WTC11 (cell line): ENCODE results near the gene ARHGAP8. TPM values are rescaled to one million over a fixed set of nuclear protein-coding genes. Genes with fewer than 3 reads are reported as not detected.

Experiments used
- ATAC-seq: fragments of 200-7000 bp; cut with Tn5 transposase; 2 replicates; pipeline ENCODE4 v1.10.0; 2021; ENCODE audit warnings: mild to moderate bottlenecking, moderate library complexity
- CTCF ChIA-PET: fragments of 300-600 bp; sonication (Branson Sonifier 250); formaldehyde crosslinking; loops from one replicate; lab custom pipeline; 2021; ENCODE audit warnings: antibody characterized with exemption; lab: Charles Lee
- POLR2A ChIA-PET: fragments of 350-600 bp; sonication (Branson Sonifier 250); formaldehyde crosslinking; loops from one replicate; lab custom pipeline; 2021; ENCODE audit warnings: antibody characterized with exemption; lab: Charles Lee
- DNase-seq: peaks from one replicate; pipeline ENCODE4 v3.0.0; 2021; ENCODE audit warnings: low spot score
- H3K27ac Mint-ChIP-seq: 2 replicates; pipeline ENCODE4 v1.8.0; 2021; ENCODE audit warnings: mixed read lengths
- H3K27me3 Mint-ChIP-seq: 2 replicates; pipeline ENCODE4 v1.8.0; 2021; ENCODE audit warnings: low read depth, mild to moderate bottlenecking, moderate library complexity, mixed read lengths
- H3K36me3 Mint-ChIP-seq: 2 replicates; pipeline ENCODE4 v1.8.0; 2021; ENCODE audit warnings: mixed read lengths
- H3K4me1 Mint-ChIP-seq: 2 replicates; pipeline ENCODE4 v1.8.0; 2022; ENCODE audit warnings: mixed read lengths
- H3K4me3 Mint-ChIP-seq: 2 replicates; pipeline ENCODE4 v1.8.0; 2021; ENCODE audit warnings: mild to moderate bottlenecking, moderate library complexity, mixed read lengths
- H3K9me3 Mint-ChIP-seq: 2 replicates; pipeline ENCODE4 v1.8.0; 2021; ENCODE audit warnings: mixed read lengths
- ATF1 ChIP-seq: sonication (generic); formaldehyde crosslinking; IDR thresholded peaks from 2 replicates; pipeline ENCODE4 v1.8.1; 2023; ENCODE audit warnings: mild to moderate bottlenecking, moderate library complexity, missing genetic modification reagents
- CBFB ChIP-seq: sonication (generic); formaldehyde crosslinking; IDR thresholded peaks from 2 replicates; pipeline ENCODE4 v1.8.1; 2022; ENCODE audit warnings: mild to moderate bottlenecking, low read depth, missing genetic modification reagents
- EMX1 ChIP-seq: fragments of 250-450 bp; sonication (Bioruptor Pico); IDR thresholded peaks from 2 replicates; pipeline ENCODE4 v1.8.0; 2021; ENCODE audit warnings: mild to moderate bottlenecking
- FOXJ3 ChIP-seq: sonication (generic); formaldehyde crosslinking; IDR thresholded peaks from 2 replicates; pipeline ENCODE4 v1.9.0; 2021; ENCODE audit warnings: missing genetic modification reagents, mild to moderate bottlenecking, borderline replicate concordance
- HMGA2 ChIP-seq: fragments of 250-450 bp; sonication (Bioruptor Pico); IDR thresholded peaks from 2 replicates; pipeline ENCODE4 v1.4.0; 2021; ENCODE audit warnings: mild to moderate bottlenecking, moderate library complexity
- NFATC4 ChIP-seq: fragments of 250-450 bp; sonication (Bioruptor Pico); IDR thresholded peaks from 2 replicates; pipeline ENCODE4 v1.9.0; 2021; ENCODE audit warnings: mild to moderate bottlenecking
- NFYB ChIP-seq: sonication (generic); formaldehyde crosslinking; conservative IDR thresholded peaks from 2 replicates; pipeline ENCODE4 v1.8.0; 2022; ENCODE audit warnings: low read depth, missing genetic modification reagents
- NR1H2 ChIP-seq: sonication (generic); formaldehyde crosslinking; IDR thresholded peaks from 2 replicates; pipeline ENCODE4 v1.9.0; 2021; ENCODE audit warnings: mild to moderate bottlenecking, moderate library complexity, missing genetic modification reagents
- RORB ChIP-seq: fragments of 250-450 bp; sonication (Bioruptor Pico); IDR thresholded peaks from 2 replicates; pipeline ENCODE4 v1.9.0; 2021; ENCODE audit warnings: mild to moderate bottlenecking
- SOX15 ChIP-seq: fragments of 250-450 bp; sonication (Bioruptor Pico); IDR thresholded peaks from 2 replicates; pipeline ENCODE4 v1.9.0; 2021; ENCODE audit warnings: mild to moderate bottlenecking
- TP53 ChIP-seq: sonication (generic); formaldehyde crosslinking; IDR thresholded peaks from 2 replicates; pipeline ENCODE4 v1.8.1; 2023; ENCODE audit warnings: mild to moderate bottlenecking, missing genetic modification reagents
- ZNF232 ChIP-seq: sonication (generic); formaldehyde crosslinking; IDR thresholded peaks from 2 replicates; pipeline ENCODE4 v1.8.0; 2022; ENCODE audit warnings: mild to moderate bottlenecking, missing genetic modification reagents
- total RNA-seq: library from RNA; stranded (reverse); gene quantifications from 3 replicates; pipeline ENCODE4 v1.2.3, GENCODE V29; 2021
- TF ChIP-seq, protein P1 (sequence below): fragments of 250-450 bp; sonication (Bioruptor Pico); IDR thresholded peaks from 2 replicates; pipeline ENCODE4 v2.1.2; 2022; ENCODE audit warnings: mild to moderate bottlenecking, moderate library complexity
- TF ChIP-seq, protein P2 (sequence below): sonication (generic); formaldehyde crosslinking; IDR thresholded peaks from 2 replicates; pipeline ENCODE4 v1.8.1; 2022; ENCODE audit warnings: mild to moderate bottlenecking, moderate library complexity, missing genetic modification reagents
- TF ChIP-seq, protein P3 (sequence below): sonication (generic); formaldehyde crosslinking; IDR thresholded peaks from 2 replicates; pipeline ENCODE4 v1.8.1; 2023; ENCODE audit warnings: mild to moderate bottlenecking, missing genetic modification reagents
- TF ChIP-seq, protein P4 (sequence below): fragments of 200-600 bp; IDR thresholded peaks from 2 replicates; pipeline ENCODE4 v1.8.0; 2022; ENCODE audit warnings: antibody characterized with exemption
- TF ChIP-seq, protein P5 (sequence below): sonication (generic); formaldehyde crosslinking; IDR thresholded peaks from 2 replicates; pipeline ENCODE4 v1.8.0; 2022; ENCODE audit warnings: mild to moderate bottlenecking, missing genetic modification reagents
- TF ChIP-seq, protein P6 (sequence below): sonication (generic); formaldehyde crosslinking; IDR thresholded peaks from 2 replicates; pipeline ENCODE4 v1.8.1; 2023; ENCODE audit warnings: mild to moderate bottlenecking, moderate library complexity, missing genetic modification reagents
- TF ChIP-seq, protein P7 (sequence below): sonication (generic); formaldehyde crosslinking; IDR thresholded peaks from 2 replicates; pipeline ENCODE4 v1.8.0; 2022; ENCODE audit warnings: missing genetic modification reagents
- TF ChIP-seq, protein P8 (sequence below): sonication (generic); formaldehyde crosslinking; IDR thresholded peaks from 2 replicates; pipeline ENCODE4 v1.8.0; 2022; ENCODE audit warnings: mild to moderate bottlenecking, missing genetic modification reagents

Gene ARHGAP8
- total RNA-seq, 1 experiment from 2014 or later: 61.4 TPM

DNA sequence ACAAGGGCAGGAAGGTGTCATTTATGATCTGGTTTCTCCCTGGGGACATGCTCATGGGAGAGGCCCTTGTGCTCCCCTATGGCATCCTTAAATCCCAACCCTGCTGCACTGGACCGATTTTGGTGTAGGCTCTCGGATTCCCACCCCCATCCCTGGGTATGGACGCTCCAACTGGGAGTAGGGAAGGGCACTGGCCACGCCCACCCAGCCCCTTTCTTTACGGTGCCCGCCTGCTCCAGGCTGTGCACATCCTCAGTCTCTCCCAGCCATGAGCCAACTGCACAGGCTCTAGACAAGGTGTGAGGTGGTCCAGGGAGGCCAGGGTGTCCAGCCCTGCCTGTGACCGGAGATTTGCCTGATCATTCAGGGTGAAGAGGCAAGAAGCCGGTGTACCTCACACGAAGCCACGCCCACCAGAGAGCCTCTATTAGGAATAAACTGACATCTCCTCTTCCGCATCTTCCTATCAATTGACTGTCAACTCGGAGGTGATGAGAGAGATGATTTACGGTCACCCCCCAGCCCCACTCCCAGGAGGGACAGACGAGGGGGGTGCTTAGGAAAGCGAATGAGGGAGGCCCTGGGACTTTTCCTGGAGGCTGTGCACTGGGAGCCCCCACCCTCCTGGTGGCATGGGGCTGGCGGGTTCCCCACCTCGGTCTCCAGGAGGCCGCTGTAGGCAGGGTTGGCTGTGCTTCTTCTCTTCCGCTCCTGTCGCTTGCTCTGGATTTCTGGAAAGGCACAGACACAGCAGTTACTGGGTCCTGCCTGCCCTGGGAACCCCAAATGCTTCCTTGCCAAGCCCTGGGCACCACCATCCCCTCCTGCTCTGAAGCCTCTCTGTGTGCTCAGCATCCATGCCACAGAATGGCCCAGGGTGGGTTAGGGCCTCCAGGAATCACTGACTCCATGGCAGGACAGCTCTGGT lies 140.7 kb downstream of the ARHGAP8 start:
- no peak overlapping the region for H3K27ac Mint-ChIP-seq
- ChIA-PET CTCF (no interaction called here), POLR2A (no interaction called here)
- ATAC-seq: no peak
- H3K9me3 Mint-ChIP-seq: no peaks in the 10 kb centered on the region
- peaks cover 16% of the 10 kb centered on the region for H3K4me1 Mint-ChIP-seq
- no peak for DNase-seq
- H3K36me3 Mint-ChIP-seq: peaks cover 49% of the 10 kb centered on the region
- no peak overlapping the region for H3K4me3 Mint-ChIP-seq
- no peaks in the 10 kb centered on the region for H3K27me3 Mint-ChIP-seq
- TF ChIP-seq ZNF232 (CRISPR knock-in tag) (no peak), NFATC4 (CRISPR knock-in tag) (no peak), HMGA2 (no peak), TP53 (CRISPR knock-in tag) (no peak), EMX1 (CRISPR knock-in tag) (no peak)
- TF ChIP-seq, protein P1, sequence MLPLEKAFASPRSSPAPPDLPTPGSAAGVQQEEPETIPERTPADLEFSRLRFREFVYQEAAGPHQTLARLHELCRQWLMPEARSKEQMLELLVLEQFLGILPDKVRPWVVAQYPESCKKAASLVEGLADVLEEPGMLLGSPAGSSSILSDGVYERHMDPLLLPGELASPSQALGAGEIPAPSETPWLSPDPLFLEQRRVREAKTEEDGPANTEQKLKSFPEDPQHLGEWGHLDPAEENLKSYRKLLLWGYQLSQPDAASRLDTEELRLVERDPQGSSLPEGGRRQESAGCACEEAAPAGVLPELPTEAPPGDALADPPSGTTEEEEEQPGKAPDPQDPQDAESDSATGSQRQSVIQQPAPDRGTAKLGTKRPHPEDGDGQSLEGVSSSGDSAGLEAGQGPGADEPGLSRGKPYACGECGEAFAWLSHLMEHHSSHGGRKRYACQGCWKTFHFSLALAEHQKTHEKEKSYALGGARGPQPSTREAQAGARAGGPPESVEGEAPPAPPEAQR: no peak
- TF ChIP-seq, protein P2, sequence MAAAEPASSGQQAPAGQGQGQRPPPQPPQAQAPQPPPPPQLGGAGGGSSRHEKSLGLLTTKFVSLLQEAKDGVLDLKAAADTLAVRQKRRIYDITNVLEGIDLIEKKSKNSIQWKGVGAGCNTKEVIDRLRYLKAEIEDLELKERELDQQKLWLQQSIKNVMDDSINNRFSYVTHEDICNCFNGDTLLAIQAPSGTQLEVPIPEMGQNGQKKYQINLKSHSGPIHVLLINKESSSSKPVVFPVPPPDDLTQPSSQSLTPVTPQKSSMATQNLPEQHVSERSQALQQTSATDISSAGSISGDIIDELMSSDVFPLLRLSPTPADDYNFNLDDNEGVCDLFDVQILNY (CRISPR knock-in tag): no peak
- TF ChIP-seq, protein P3, sequence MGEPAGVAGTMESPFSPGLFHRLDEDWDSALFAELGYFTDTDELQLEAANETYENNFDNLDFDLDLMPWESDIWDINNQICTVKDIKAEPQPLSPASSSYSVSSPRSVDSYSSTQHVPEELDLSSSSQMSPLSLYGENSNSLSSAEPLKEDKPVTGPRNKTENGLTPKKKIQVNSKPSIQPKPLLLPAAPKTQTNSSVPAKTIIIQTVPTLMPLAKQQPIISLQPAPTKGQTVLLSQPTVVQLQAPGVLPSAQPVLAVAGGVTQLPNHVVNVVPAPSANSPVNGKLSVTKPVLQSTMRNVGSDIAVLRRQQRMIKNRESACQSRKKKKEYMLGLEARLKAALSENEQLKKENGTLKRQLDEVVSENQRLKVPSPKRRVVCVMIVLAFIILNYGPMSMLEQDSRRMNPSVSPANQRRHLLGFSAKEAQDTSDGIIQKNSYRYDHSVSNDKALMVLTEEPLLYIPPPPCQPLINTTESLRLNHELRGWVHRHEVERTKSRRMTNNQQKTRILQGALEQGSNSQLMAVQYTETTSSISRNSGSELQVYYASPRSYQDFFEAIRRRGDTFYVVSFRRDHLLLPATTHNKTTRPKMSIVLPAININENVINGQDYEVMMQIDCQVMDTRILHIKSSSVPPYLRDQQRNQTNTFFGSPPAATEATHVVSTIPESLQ (CRISPR knock-in tag): no peak
- TF ChIP-seq, protein P4, sequence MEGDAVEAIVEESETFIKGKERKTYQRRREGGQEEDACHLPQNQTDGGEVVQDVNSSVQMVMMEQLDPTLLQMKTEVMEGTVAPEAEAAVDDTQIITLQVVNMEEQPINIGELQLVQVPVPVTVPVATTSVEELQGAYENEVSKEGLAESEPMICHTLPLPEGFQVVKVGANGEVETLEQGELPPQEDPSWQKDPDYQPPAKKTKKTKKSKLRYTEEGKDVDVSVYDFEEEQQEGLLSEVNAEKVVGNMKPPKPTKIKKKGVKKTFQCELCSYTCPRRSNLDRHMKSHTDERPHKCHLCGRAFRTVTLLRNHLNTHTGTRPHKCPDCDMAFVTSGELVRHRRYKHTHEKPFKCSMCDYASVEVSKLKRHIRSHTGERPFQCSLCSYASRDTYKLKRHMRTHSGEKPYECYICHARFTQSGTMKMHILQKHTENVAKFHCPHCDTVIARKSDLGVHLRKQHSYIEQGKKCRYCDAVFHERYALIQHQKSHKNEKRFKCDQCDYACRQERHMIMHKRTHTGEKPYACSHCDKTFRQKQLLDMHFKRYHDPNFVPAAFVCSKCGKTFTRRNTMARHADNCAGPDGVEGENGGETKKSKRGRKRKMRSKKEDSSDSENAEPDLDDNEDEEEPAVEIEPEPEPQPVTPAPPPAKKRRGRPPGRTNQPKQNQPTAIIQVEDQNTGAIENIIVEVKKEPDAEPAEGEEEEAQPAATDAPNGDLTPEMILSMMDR: no peak
- TF ChIP-seq, protein P5, sequence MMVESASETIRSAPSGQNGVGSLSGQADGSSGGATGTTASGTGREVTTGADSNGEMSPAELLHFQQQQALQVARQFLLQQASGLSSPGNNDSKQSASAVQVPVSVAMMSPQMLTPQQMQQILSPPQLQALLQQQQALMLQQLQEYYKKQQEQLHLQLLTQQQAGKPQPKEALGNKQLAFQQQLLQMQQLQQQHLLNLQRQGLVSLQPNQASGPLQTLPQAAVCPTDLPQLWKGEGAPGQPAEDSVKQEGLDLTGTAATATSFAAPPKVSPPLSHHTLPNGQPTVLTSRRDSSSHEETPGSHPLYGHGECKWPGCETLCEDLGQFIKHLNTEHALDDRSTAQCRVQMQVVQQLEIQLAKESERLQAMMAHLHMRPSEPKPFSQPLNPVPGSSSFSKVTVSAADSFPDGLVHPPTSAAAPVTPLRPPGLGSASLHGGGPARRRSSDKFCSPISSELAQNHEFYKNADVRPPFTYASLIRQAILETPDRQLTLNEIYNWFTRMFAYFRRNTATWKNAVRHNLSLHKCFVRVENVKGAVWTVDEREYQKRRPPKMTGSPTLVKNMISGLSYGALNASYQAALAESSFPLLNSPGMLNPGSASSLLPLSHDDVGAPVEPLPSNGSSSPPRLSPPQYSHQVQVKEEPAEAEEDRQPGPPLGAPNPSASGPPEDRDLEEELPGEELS (CRISPR knock-in tag): no peak

DNA sequence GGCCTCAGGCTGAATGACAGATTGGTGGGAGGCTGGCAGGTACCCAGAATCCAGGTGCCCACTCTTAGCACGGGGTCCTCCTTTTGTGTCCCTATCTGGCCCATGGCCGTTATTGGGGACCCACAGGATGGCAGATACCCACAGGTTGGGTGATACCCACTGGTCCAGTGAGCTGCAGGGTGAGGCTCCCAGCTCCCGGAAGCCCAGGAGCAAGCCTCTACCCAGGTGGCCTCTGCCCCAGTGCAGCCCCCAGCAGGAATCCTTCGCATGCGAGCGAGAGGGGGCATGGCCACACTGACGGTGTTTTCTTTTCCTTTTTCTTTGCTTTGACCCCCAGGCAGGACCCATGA lies 141.3 kb downstream of the ARHGAP8 start:
- no peak overlapping the region for H3K4me3 Mint-ChIP-seq
- no peak for ATAC-seq
- ChIA-PET CTCF (no interaction called here), POLR2A (no interaction called here)
- peaks cover 46% of the 10 kb centered on the region for H3K36me3 Mint-ChIP-seq
- H3K27ac Mint-ChIP-seq: no peak overlapping the region
- H3K4me1 Mint-ChIP-seq: peaks cover 10% of the 10 kb centered on the region
- no peaks in the 10 kb centered on the region for H3K9me3 Mint-ChIP-seq
- no peaks in the 10 kb centered on the region for H3K27me3 Mint-ChIP-seq
- no peak for DNase-seq
- TF ChIP-seq RORB (CRISPR knock-in tag) (no peak), NR1H2 (no peak), CBFB (CRISPR knock-in tag) (no peak), SOX15 (CRISPR knock-in tag) (no peak), ATF1 (CRISPR knock-in tag) (no peak), FOXJ3 (CRISPR knock-in tag) (no peak), NFYB (CRISPR knock-in tag) (no peak)
- TF ChIP-seq, protein P6, sequence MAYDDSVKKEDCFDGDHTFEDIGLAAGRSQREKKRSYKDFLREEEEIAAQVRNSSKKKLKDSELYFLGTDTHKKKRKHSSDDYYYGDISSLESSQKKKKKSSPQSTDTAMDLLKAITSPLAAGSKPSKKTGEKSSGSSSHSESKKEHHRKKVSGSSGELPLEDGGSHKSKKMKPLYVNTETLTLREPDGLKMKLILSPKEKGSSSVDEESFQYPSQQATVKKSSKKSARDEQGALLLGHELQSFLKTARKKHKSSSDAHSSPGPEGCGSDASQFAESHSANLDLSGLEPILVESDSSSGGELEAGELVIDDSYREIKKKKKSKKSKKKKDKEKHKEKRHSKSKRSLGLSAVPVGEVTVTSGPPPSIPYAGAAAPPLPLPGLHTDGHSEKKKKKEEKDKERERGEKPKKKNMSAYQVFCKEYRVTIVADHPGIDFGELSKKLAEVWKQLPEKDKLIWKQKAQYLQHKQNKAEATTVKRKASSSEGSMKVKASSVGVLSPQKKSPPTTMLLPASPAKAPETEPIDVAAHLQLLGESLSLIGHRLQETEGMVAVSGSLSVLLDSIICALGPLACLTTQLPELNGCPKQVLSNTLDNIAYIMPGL (CRISPR knock-in tag): no peak
- TF ChIP-seq, protein P7, sequence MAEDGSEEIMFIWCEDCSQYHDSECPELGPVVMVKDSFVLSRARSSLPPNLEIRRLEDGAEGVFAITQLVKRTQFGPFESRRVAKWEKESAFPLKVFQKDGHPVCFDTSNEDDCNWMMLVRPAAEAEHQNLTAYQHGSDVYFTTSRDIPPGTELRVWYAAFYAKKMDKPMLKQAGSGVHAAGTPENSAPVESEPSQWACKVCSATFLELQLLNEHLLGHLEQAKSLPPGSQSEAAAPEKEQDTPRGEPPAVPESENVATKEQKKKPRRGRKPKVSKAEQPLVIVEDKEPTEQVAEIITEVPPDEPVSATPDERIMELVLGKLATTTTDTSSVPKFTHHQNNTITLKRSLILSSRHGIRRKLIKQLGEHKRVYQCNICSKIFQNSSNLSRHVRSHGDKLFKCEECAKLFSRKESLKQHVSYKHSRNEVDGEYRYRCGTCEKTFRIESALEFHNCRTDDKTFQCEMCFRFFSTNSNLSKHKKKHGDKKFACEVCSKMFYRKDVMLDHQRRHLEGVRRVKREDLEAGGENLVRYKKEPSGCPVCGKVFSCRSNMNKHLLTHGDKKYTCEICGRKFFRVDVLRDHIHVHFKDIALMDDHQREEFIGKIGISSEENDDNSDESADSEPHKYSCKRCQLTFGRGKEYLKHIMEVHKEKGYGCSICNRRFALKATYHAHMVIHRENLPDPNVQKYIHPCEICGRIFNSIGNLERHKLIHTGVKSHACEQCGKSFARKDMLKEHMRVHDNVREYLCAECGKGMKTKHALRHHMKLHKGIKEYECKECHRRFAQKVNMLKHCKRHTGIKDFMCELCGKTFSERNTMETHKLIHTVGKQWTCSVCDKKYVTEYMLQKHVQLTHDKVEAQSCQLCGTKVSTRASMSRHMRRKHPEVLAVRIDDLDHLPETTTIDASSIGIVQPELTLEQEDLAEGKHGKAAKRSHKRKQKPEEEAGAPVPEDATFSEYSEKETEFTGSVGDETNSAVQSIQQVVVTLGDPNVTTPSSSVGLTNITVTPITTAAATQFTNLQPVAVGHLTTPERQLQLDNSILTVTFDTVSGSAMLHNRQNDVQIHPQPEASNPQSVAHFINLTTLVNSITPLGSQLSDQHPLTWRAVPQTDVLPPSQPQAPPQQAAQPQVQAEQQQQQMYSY: no peak
- TF ChIP-seq, protein P8, sequence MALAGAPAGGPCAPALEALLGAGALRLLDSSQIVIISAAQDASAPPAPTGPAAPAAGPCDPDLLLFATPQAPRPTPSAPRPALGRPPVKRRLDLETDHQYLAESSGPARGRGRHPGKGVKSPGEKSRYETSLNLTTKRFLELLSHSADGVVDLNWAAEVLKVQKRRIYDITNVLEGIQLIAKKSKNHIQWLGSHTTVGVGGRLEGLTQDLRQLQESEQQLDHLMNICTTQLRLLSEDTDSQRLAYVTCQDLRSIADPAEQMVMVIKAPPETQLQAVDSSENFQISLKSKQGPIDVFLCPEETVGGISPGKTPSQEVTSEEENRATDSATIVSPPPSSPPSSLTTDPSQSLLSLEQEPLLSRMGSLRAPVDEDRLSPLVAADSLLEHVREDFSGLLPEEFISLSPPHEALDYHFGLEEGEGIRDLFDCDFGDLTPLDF: no peak
